Breast epithelium (tissue), 4 donors: ENCODE measurements around the gene IL1RN. TPM values are rescaled to one million over a fixed set of nuclear protein-coding genes. Genes with fewer than 3 reads are reported as not detected.
A peak's percentile ranks its signal among the peaks of the same experiment; 100 is the strongest.

Experiments used
- DNase-seq, 2 donors: peaks; one replicate each; pipeline ENCODE4 v3.0.0-alpha.2; 2019; ENCODE audit warnings: low spot score in 2 of 2
- H3K27ac ChIP-seq, 2 donors: fragments of 200-600 bp; sonication (generic) in 1 of 2; one replicate each; pipeline ENCODE4 v1.5.1; 2016 to 2019; ENCODE audit warnings: mild to moderate bottlenecking in 1 of 2
- H3K27me3 ChIP-seq, 2 donors: fragments of 200-600 bp; sonication (generic) in 1 of 2; one replicate each; pipeline versions ENCODE4 v1.5.1 to v1.6.0; 2017 to 2019; ENCODE audit warnings: control low read depth in 1 of 2, mild to moderate bottlenecking in 1 of 2
- H3K36me3 ChIP-seq: fragments of 200-600 bp; one replicate; pipeline ENCODE4 v1.5.1; 2019
- H3K4me1 ChIP-seq, 2 donors: fragments of 200-600 bp; sonication (generic); one replicate each; pipeline ENCODE4 v1.5.1; 2016 to 2019; ENCODE audit warnings: control low read depth in 1 of 2
- H3K4me3 ChIP-seq, 3 donors: fragments of 200-600 bp; sonication (generic); 1 replicate in 2 of 3; 2 replicates in 1 of 3; pipeline ENCODE4 v1.5.1; 2016 to 2019; ENCODE audit warnings: mild to moderate bottlenecking in 3 of 3, moderate library complexity in 2 of 3
- H3K9me3 ChIP-seq, 2 donors: fragments of 200-600 bp; sonication (generic) in 1 of 2; one replicate each; pipeline ENCODE4 v1.5.1; 2016 to 2019; ENCODE audit warnings: control low read depth in 1 of 2
- POLR2A ChIP-seq: fragments of 450-650 bp; IDR thresholded peaks from one replicate; pipeline ENCODE4 v1.6.1; 2016; ENCODE audit warnings: antibody characterized with exemption, mild to moderate bottlenecking, moderate library complexity
- POLR2AphosphoS5 ChIP-seq, 3 donors: sonication (generic); formaldehyde crosslinking; IDR thresholded peaks; one replicate each; pipeline ENCODE4 v1.6.1; 2017; ENCODE audit warnings: antibody characterized with exemption in 3 of 3
- intact Hi-C: fragments of 100-400 bp; cut with DNase I; formaldehyde crosslinking; loops from one replicate; pipeline ENCODE4 v1.15.1; 2023; ENCODE audit warnings: low total_unique reads
- total RNA-seq, 3 donors: library from RNA; depleted of rRNA; stranded (reverse); fragments of >200 nt; gene quantifications; one replicate each; pipeline ENCODE4 v1.1.0, GENCODE V29; 2016
- TF ChIP-seq, protein P1 (sequence below), 3 donors: fragments of 450-650 bp; IDR thresholded peaks; one replicate each; pipeline ENCODE4 v1.5.1; 2016 to 2017; ENCODE audit warnings: antibody characterized with exemption in 3 of 3, mild to moderate bottlenecking in 3 of 3, moderate library complexity in 3 of 3

IL1RN gene
- total RNA-seq, 3 donors from 2014 or later: 0.66 to 3.8 (median 1.6) TPM

GRCh38 chr2:113173542-113174375 is 46.4 kb downstream of the IL1RN start, which contains the start of gene PSD4:
Gene PSD4, plus strand, starts transcription at chr2:113173971. Its CDS starts 8,486 bp downstream, at chr2:113182457.
- Histone ChIP-seq H3K27me3 (no peaks in the 10 kb centered on the region), H3K36me3 (no peaks in the 10 kb centered on the region), H3K4me3 (peak within 1 kb of the TSS; percentile 9 to 33 (median 31)), H3K4me1 (no peaks in the 10 kb centered on the region), H3K9me3 (no peaks in the 10 kb centered on the region), H3K27ac (peak within 1 kb of the TSS in 1 of 2 donors; percentile 7)
- no peak for TF ChIP-seq POLR2A
- TF ChIP-seq, protein P1, sequence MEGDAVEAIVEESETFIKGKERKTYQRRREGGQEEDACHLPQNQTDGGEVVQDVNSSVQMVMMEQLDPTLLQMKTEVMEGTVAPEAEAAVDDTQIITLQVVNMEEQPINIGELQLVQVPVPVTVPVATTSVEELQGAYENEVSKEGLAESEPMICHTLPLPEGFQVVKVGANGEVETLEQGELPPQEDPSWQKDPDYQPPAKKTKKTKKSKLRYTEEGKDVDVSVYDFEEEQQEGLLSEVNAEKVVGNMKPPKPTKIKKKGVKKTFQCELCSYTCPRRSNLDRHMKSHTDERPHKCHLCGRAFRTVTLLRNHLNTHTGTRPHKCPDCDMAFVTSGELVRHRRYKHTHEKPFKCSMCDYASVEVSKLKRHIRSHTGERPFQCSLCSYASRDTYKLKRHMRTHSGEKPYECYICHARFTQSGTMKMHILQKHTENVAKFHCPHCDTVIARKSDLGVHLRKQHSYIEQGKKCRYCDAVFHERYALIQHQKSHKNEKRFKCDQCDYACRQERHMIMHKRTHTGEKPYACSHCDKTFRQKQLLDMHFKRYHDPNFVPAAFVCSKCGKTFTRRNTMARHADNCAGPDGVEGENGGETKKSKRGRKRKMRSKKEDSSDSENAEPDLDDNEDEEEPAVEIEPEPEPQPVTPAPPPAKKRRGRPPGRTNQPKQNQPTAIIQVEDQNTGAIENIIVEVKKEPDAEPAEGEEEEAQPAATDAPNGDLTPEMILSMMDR (IDR thresholded peaks at IDR 0.05): no peak
- no peak for TF ChIP-seq POLR2AphosphoS5 (IDR thresholded peaks at IDR 0.05)
- intact Hi-C loops: no loop called here
- DNase-seq: peak; percentile 35 to 37

GRCh38 chr2:113174376-113174750 is 47.0 kb downstream of the IL1RN start:
- intact Hi-C loops: no loop called here
- TF ChIP-seq POLR2A (no peak), POLR2AphosphoS5 (IDR thresholded peaks at IDR 0.05) (no peak)
- TF ChIP-seq, protein P1 (IDR thresholded peaks at IDR 0.05): no peak
- Histone ChIP-seq H3K9me3 (no peaks in the 10 kb centered on the region), H3K36me3 (no peaks in the 10 kb centered on the region), H3K4me3 (peak overlapping the region; percentile 9 to 33 (median 31)), H3K27ac (no peak overlapping the region), H3K27me3 (no peaks in the 10 kb centered on the region), H3K4me1 (no peaks in the 10 kb centered on the region)
- DNase-seq: no peak

DNA sequence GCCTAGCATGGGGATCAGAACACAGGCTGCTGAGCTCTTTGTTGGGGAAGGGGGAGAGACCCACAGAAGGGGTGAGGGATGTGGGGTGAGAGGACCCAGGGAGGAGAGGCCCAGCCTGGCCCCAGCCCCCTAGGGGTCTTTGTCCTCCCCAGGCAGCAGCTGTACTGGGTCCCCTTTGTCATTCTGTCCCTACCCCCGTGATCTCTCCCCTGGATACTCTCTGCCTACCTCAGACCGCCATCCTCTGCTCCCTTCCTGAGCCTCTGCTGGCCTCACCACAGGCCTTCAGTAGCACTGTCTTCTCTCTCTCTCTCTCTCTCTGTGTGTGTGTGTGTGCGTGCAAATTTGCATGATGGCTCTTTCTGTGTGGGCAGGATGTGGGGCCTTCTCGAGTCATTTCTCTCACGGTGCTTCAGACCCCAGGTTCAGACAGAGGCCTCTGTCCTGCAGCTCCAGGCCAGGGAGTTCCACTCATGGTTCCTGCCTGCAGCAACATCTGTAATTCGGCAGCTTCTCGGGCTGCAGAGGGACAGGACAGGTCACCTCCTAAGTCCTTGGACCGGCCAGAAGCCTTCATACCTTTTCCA is 47.7 kb downstream of the IL1RN start:
- peak overlapping the region in 1 of 3 donors; percentile 33 for H3K4me3 ChIP-seq
- no peak for TF ChIP-seq POLR2AphosphoS5 (IDR thresholded peaks at IDR 0.05)
- TF ChIP-seq, protein P1 (IDR thresholded peaks at IDR 0.05): no peak
- no peak for TF ChIP-seq POLR2A
- peak overlapping the region in 1 of 2 donors; percentile 7 for H3K27ac ChIP-seq
- no peaks in the 10 kb centered on the region for H3K4me1 ChIP-seq
- no peaks in the 10 kb centered on the region for H3K27me3 ChIP-seq
- H3K9me3 ChIP-seq: no peaks in the 10 kb centered on the region
- H3K36me3 ChIP-seq: no peaks in the 10 kb centered on the region
- no peak for DNase-seq
- intact Hi-C loops: no loop called here

- H3K27ac ChIP-seq: peak overlapping the region in 1 of 2 donors; percentile 25
- H3K4me3 ChIP-seq: peak overlapping the region in 1 of 3 donors; percentile 9
- intact Hi-C loops: no loop called here
- no peaks in the 10 kb centered on the region for H3K9me3 ChIP-seq
- no peaks in the 10 kb centered on the region for H3K4me1 ChIP-seq
- H3K27me3 ChIP-seq: no peaks in the 10 kb centered on the region
- no peaks in the 10 kb centered on the region for H3K36me3 ChIP-seq
- DNase-seq: no peak
- no peak for TF ChIP-seq POLR2AphosphoS5 (IDR thresholded peaks at IDR 0.05)
- TF ChIP-seq, protein P1 (IDR thresholded peaks at IDR 0.05): no peak
- TF ChIP-seq POLR2A: no peak
These were observed 48.6 kb downstream of the IL1RN start for GRCh38 chr2:113175736-113176695.
